Measurements from ENCODE around the gene DBX1.
"Not testable (repeated sequence)": the region's sequence is repeated elsewhere in the genome, so short reads cannot be mapped to it uniquely, and the experiment has no call there.

- not testable (repeated sequence) for TF ChIP-seq CTCF (IDR thresholded peaks at IDR 0.05); ZFX (IDR thresholded peaks at IDR 0.05; ENCODE audit: borderline replicate concordance)
Measured at GRCh38 chr11:20200331-20200955, 40.2 kb upstream of the DBX1 start.
